Adrenal gland (tissue), 12 donors: ENCODE measurements around the gene DHX58. TPM values are rescaled to one million over a fixed set of nuclear protein-coding genes. Genes with fewer than 3 reads are reported as not detected.

ENCODE experiments used
- DNase-seq, 7 donors: peaks; one replicate each; pipeline ENCODE4 v3.0.0-alpha.2; 2019 to 2020
- H3K27ac ChIP-seq, 5 donors: fragments of 200-600 bp; sonication (generic) in 4 of 5; 1 replicate in 3 of 5; 2 replicates in 2 of 5; pipeline versions ENCODE4 v1.5.1 to v1.8.0; 2016 to 2020; ENCODE audit warnings: mild to moderate bottlenecking in 1 of 5
- H3K27me3 ChIP-seq: fragments of 200-600 bp; 2 replicates; pipeline ENCODE4 v1.8.0; 2021
- H3K36me3 ChIP-seq, 2 donors: fragments of 200-600 bp; replicated peaks in 1 of 2; 1 replicate in 1 of 2; 2 replicates in 1 of 2; pipeline versions ENCODE4 v1.5.1 to v1.8.0; 2018 to 2022
- H3K4me1 ChIP-seq, 2 donors: fragments of 200-600 bp; replicated peaks in 1 of 2; 1 replicate in 1 of 2; 2 replicates in 1 of 2; pipeline versions ENCODE4 v1.5.1 to v1.8.0; 2018 to 2021
- H3K4me3 ChIP-seq, 4 donors: fragments of 200-600 bp; sonication (generic) in 3 of 4; one replicate each; pipeline ENCODE4 v1.5.1; 2016 to 2018
- H3K9me3 ChIP-seq, 3 donors: fragments of 200-600 bp; sonication (generic) in 1 of 3; replicated peaks in 1 of 3; 1 replicate in 2 of 3; 2 replicates in 1 of 3; pipeline versions ENCODE4 v1.5.1 to v1.8.0; 2016 to 2021
- CTCF ChIP-seq, 6 experiments: fragments of 450-650 bp in 4 of 6; fragments of 200-600 bp in 2 of 6; sonication (generic) in 1 of 6; IDR thresholded peaks; 1 replicate in 5 of 6; 2 replicates in 1 of 6; pipeline versions ENCODE4 v1.5.1 to v1.8.0; 2016 to 2021; ENCODE audit warnings: antibody characterized with exemption in 6 of 6, mild to moderate bottlenecking in 2 of 6, moderate library complexity in 1 of 6
- POLR2A ChIP-seq, 2 donors: fragments of 450-650 bp; IDR thresholded peaks; one replicate each; pipeline ENCODE4 v1.6.1; 2017; ENCODE audit warnings: antibody characterized with exemption in 2 of 2, mild to moderate bottlenecking in 2 of 2, moderate library complexity in 1 of 2
- WGBS, 4 donors: extraction: QIAGEN DNeasy Blood & Tissue Kit in 2 of 4; methylation state at CpG; one replicate each; pipeline versions ENCODE4 v1.1.5 to v1.1.7; 2013 to 2017; 5-methylcytosine and 5-hydroxymethylcytosine counted together
- intact Hi-C, 2 donors: fragments of 100-400 bp; cut with DNase I; formaldehyde crosslinking; loops; one replicate each; pipeline versions ENCODE4 v1.14.1 to v1.15.0; 2022 to 2023
- polyA plus RNA-seq, 3 donors: library from polyadenylated mRNA; stranded (reverse); fragments of 200-250 nt in 2 of 3; fragments of 350-450 nt in 1 of 3; fragmentation: Illumina TruSeq in 1 of 3; extraction: RNeasy Lipid Tissue Mini Kit (QIAGEN cat#74804) in 1 of 3; gene quantifications; one replicate each; pipeline ENCODE4 v1.2.3, GENCODE V29; 2013 to 2014
- total RNA-seq, 9 donors: library from RNA; depleted of rRNA in 4 of 9; stranded (reverse); fragments of >200 nt in 4 of 9; fragments of 120-200 nt in 1 of 9; fragmentation: NEBNext Ultra II Directional in 1 of 9; extraction: Animal tissue kit (Norgen Biotek cat#: 25700) in 1 of 9; gene quantifications; one replicate each; pipeline versions ENCODE4 v1.1.0 to v1.2.4, GENCODE V29; 2013 to 2023
- donor health status: healthy with polysubstance abuse.
- donor health status: Bipolar disorder and iron deficiency.
- donor health status: DM: yes; HTN: yes; CAD: no.
- donor health status: DM: no; HTN: no; CAD: no.
- donor health status: DM: no; HTN: no; CAD: no.
- donor health status: DM: yes; HTN: yes; CAD: no.

The DHX58 gene
- total and polyA plus RNA-seq, 12 donors = 16.3 to 117 (median 31.9) TPM

DNA sequence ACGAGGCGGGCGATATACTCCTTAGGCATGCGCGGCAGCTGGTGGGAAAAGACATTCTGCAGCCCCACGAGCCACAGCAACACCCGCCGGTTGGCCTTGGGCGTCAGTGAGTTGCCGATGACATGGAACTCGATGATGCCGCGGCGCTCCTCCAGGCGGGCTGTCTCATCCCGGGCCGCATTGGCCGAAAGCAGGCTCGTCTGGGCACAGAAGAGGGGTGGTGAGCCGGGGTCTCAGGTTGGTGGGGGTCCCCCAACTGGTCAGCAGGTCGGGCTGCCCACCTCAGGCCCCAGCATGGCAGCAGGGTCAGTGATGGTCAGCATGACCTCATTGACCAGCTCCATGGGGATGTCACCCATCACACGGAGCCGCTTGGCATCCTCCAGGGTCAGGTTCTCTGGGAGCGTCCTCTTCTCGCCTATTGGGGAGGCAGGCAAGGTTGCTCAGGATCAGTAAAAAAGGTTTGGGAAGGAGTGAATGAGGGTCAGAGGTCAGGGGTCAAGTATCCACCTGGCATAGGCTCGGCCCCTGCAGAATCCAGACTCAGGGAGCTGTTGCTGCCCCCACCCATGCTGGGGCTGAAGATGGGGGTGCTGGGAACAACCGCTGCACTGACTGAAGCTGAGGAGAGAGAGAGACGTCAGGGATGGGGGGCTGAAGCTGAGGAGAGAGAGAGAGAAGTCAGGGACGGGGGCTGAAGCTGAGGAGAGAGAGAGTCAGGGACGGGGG lies 5.0 kb upstream of the DHX58 start:
- H3K36me3 ChIP-seq = peaks cover 0 to 22% of the 10 kb centered on the region in 2 donors
- peak overlapping the region in 1 of 5 donors; percentile 72 for H3K27ac ChIP-seq
- no peak overlapping the region for H3K4me3 ChIP-seq
- no peaks in the 10 kb centered on the region for H3K27me3 ChIP-seq
- intact Hi-C loops = loop anchor here in 1 of 2 donors (5.0 kb wide), 2 partner anchors 65 to 90 kb away; partner anchors contain the start of gene KCNH4
- WGBS, 4 donors = 71 to 79% (median 74%) methylated on average over 14 to 30 of the region's 30 CpGs
- TF ChIP-seq POLR2A (IDR thresholded peaks at IDR 0.05) (no peak), CTCF (IDR thresholded peaks at IDR 0.05) (no peak)
- H3K9me3 ChIP-seq = no peaks in the 10 kb centered on the region
- peak in 3 of 7 donors; percentile 50 to 54 (median 54) for DNase-seq
- H3K4me1 ChIP-seq = peaks cover 23 to 33% of the 10 kb centered on the region in 2 donors

- peaks cover 0 to 22% of the 10 kb centered on the region in 2 donors for H3K36me3 ChIP-seq
- H3K4me1 ChIP-seq = peaks cover 24 to 36% of the 10 kb centered on the region in 2 donors
- peak overlapping the region in 3 of 5 donors; percentile 72 to 76 (median 76) for H3K27ac ChIP-seq
- TF ChIP-seq CTCF (IDR thresholded peaks at IDR 0.05) = peak; percentile 74 to 91 (median 88)
- no peak for TF ChIP-seq POLR2A (IDR thresholded peaks at IDR 0.05)
- intact Hi-C loops = loop anchor here in 1 of 2 donors (5.0 kb wide), 2 partner anchors 65 to 90 kb away; partner anchors contain the start of gene KCNH4
- DNase-seq = peak; percentile 83 to 97 (median 92)
- H3K4me3 ChIP-seq = no peak overlapping the region
- no peaks in the 10 kb centered on the region for H3K27me3 ChIP-seq
- no peaks in the 10 kb centered on the region for H3K9me3 ChIP-seq
- 16 to 25% (median 22%) methylated on average over 15 to 18 of the region's 18 CpGs for WGBS, 4 donors
These were observed 4.3 kb upstream of the DHX58 start for GRCh38 chr17:42116705-42117396.

DNA sequence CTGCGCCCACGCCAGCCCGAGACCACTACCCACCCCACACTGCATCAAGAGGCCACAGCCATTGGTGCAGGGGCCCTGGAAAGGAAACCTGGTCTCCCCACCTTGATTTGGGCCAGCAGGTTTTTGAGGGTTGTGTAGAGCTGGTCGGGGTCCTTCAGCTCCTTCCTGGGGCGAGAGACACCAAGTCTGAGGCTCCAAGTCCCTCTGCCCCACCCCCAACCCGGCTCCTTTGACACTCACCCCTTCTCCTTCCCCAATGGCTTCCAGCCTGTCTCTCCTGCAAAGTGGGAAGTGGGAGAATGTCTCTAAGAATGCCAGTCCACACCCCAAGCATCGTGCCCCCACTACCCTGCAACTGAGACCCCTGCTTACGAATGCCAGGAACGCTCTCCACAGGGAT lies 1.6 kb upstream of the DHX58 start:
- intact Hi-C loops = loop anchor here (2.0 to 5.0 kb wide), 3 partner anchors 87 to 152 kb away; no protein-coding TSS in a partner anchor
- Histone ChIP-seq H3K27me3 (no peaks in the 10 kb centered on the region), H3K27ac (no peak overlapping the region)

More for the DNA sequence above, 1.6 kb upstream of the DHX58 start:
- Histone ChIP-seq H3K36me3 (peaks cover 0 to 25% of the 10 kb centered on the region in 2 donors), H3K4me1 (peaks cover 23 to 35% of the 10 kb centered on the region in 2 donors), H3K9me3 (no peaks in the 10 kb centered on the region), H3K4me3 (no peak overlapping the region)
- no peak for DNase-seq
- TF ChIP-seq POLR2A (IDR thresholded peaks at IDR 0.05) = no peak
- TF ChIP-seq CTCF (IDR thresholded peaks at IDR 0.05) = no peak
- 84 to 94% (median 87%) methylated on average over 5 to 9 of the region's 9 CpGs for WGBS, 4 donors
